IPS-NIHi7 (cell line): Measurements from ENCODE around the gene CAMTA1.
A peak's percentile ranks its signal among the peaks of the same experiment; 100 is the strongest.

Experiments used
- DNase-seq: peaks from one replicate; pipeline ENCODE4 v3.0.0; 2012; ENCODE audit warnings: mixed read lengths; ENCODE audit errors: extremely low spot score

Gene CAMTA1

GRCh38 chr1:7491109-7491817 is 706.0 kb downstream of the CAMTA1 start:
- DNase-seq: no peak

GRCh38 chr1:7491818-7492173 is 706.5 kb downstream of the CAMTA1 start:
- no peak for DNase-seq

- DNase-seq: no peak
These were observed 708.6 kb downstream of the CAMTA1 start for GRCh38 chr1:7493711-7494454.

GRCh38 chr1:7495962-7496361 is 710.7 kb downstream of the CAMTA1 start:
- DNase-seq: no peak

- no peak for DNase-seq
These were observed 711.9 kb downstream of the CAMTA1 start for GRCh38 chr1:7497107-7497637.

GRCh38 chr1:7500381-7501083 is 715.3 kb downstream of the CAMTA1 start:
- no peak for DNase-seq

GRCh38 chr1:7501084-7501491 is 715.8 kb downstream of the CAMTA1 start:
- peak; percentile 41 for DNase-seq

GRCh38 chr1:7501723-7502603 is 716.7 kb downstream of the CAMTA1 start:
- no peak for DNase-seq

GRCh38 chr1:7503691-7504437 is 718.6 kb downstream of the CAMTA1 start:
- no peak for DNase-seq

GRCh38 chr1:7504438-7504720 is 719.1 kb downstream of the CAMTA1 start:
- DNase-seq: no peak

- DNase-seq: no peak
These were observed 720.0 kb downstream of the CAMTA1 start for GRCh38 chr1:7505094-7505770.

- DNase-seq: no peak
These were observed 720.7 kb downstream of the CAMTA1 start for GRCh38 chr1:7505771-7506453.

GRCh38 chr1:7506454-7507284 is 721.4 kb downstream of the CAMTA1 start:
- DNase-seq: no peak

GRCh38 chr1:7507285-7508019 is 722.2 kb downstream of the CAMTA1 start:
- DNase-seq: no peak

- no peak for DNase-seq
These were observed 723.0 kb downstream of the CAMTA1 start for GRCh38 chr1:7508052-7508933.

- no peak for DNase-seq
These were observed 723.8 kb downstream of the CAMTA1 start for GRCh38 chr1:7508934-7509519.

- DNase-seq: no peak
These were observed 724.3 kb downstream of the CAMTA1 start for GRCh38 chr1:7509598-7509997.
